HG03175 (cell line): ENCODE data around the gene TOP2A.
"Not testable (repeated sequence)": the region's sequence is repeated elsewhere in the genome, so short reads cannot be mapped to it uniquely, and the experiment has no call there.

Experiments
- ATAC-seq: cut with Tn5 transposase; IDR thresholded peaks from one replicate; pipeline ENCODE4 v1.9.1; 2021; ENCODE audit warnings: mild to moderate bottlenecking, moderate library complexity; ENCODE audit not compliant: unreplicated experiment

Gene TOP2A

DNA sequence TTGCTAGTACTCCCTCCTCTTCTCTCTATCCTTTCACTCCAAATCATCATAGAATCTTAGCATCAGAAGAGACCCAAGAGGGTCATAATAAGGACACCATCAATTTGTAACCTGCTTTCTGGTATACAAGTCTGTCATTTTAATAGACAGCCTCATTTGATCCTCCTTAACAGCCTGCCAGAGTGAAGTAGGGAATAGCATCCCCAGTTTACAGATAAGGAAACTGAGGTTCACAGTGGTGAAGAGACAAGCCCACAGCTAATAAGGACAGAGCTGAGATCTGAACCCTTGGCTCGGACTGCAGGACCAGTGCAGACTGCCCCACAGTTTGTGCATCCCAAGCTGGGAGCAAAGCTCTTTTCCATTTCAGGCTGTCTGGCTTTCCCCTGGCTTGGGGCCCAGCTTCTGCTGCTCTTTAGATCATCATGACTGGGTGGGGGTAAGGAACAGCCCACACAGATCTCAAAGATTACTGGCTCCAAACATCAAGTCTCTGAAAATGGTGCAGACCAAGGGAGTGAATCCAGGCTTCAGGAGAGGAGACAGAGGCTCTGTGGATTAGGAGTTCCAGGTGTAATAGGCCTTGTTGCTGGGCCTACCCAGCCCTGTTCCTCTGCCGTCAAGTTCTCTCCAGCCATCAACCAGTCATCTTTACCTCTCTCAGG is 15.3 kb upstream of the TOP2A start:
- no peak for ATAC-seq

DNA sequence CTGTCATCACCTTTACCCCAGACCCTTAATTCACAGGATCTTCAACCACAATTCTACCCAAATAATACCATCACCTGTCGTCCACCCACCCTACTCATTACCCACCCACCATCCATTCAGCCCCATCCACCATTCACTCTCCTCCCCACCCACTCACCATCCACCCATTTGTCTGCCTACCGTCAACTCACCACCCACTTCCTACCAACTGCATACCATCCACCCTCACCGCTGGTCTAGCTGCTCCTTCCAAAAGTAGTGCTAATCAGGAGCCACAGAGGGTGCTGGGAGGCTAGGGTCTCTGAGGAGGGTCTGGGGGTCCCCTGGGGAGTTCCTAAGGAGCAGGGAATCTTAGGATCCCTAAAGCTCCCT is 13.5 kb upstream of the TOP2A start:
- ATAC-seq: no peak

DNA sequence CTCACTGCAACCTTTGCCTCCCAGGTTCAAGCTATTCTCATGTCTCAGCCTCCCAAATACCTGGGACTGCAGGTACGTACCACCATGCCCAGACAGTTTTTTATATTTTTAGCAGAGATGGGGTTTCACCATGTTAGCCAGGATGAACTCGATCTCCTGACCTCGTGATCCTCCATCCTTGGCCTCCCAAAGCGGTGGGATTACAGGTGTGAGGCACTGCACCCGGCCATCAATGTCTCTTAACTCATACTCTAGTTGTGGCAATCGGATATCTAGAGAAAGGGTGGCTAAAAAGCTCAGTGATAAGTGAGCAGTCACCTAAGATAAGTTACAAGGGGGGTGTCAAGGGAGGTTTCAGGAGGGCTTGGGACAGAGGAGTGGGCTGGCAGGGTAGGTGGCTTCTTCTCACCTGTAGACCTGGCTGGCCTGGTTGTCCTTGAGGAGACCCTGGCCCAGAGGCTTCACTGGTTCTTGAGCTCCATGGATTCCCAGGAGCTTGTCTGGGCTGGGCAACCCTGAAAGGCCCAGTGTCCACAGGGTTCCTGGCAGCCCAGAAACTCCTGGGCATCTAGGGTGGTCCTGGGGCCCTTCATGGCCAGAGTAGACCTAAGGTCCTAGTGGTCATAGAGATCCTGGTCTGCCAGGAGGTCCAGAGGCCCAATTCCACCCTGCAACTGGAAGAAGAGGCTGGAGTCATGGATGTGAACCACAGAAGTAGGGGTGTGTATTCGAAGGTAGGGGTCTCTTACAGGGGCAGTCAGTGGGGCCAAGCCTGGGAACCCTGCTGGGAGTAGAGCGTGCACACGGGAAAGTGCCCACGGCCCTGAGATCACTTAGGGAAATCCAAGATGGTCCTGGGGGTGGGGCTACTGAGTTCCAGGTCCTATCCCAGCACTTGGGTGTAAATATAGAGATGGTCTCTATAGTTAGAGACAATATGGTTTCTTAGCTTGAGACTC is 12.9 kb upstream of the TOP2A start:
- no peak for ATAC-seq

DNA sequence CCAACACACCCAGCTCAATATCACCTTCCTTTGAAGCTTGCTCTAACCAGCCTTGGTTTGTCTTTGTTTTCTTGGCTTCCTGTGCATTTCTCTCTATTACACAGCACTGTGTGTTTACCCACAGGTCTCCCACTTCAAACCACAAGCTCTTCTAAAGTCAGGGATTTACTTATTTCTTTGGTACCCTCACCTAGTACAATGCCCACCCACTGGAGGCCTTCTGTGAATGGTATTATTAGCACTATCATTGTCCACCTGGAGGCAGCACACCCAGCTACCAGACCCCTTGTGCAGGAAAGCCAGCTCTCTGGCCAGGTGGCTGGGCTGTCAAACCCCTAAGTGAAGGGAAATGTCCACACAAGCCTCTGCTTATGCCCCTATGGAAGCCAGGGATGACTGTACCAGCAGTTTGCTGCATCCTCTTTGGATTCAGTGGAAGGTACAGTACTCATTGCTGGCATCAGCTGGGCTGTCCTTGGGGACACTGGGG is 9.4 kb upstream of the TOP2A start:
- no peak for ATAC-seq

DNA sequence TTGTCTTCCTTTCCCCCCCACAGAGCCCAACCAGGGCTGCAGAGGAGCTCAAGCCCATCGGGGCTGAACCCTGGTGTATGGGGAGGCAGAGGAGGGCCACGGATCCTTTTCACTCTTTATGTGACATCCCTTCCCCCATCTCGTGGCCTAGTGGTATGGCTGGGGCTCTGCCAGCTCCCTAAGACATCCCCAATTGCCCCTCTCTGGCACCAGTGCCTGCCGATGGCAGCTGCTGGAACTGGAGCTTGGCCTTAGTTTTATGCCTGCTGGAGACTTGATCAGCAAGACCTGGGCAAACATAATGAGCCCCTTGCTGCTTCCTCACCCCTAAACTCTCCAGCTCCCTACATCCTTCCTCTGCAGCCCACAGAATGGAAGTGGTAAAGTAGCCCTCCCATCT is 8.0 kb upstream of the TOP2A start:
- no peak for ATAC-seq

DNA sequence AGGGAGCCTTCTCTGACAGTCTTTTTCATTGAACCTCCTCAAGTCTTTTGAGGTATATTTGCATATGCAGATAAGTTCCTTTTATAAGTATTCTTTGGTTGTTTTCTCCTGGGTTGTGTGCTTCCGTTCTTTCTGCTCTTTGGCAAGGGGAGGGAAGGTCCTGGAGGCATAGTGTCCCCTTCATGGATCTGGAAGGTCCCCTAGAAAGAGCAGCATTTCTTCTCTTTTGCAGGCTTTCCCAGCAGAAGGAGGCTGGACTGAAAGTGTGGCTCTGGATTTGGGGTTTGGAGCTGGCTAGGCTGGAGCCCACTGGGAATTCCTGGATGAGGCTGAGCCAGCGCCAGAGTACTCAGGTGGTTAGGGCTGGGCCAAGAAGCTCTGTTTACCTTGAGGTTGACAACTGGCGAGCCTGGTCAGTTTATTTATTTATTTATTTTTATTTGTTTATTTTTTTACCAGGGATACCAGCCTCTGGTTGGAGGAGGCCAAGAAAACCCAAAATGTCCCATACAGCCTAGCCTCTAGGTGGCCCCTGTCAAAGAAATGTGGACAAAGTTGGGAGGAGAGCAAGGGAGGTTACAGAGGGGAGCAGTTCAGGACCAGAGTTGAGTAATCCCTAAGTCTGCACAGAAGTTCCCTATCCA is 5.4 kb upstream of the TOP2A start:
- no peak for ATAC-seq

DNA sequence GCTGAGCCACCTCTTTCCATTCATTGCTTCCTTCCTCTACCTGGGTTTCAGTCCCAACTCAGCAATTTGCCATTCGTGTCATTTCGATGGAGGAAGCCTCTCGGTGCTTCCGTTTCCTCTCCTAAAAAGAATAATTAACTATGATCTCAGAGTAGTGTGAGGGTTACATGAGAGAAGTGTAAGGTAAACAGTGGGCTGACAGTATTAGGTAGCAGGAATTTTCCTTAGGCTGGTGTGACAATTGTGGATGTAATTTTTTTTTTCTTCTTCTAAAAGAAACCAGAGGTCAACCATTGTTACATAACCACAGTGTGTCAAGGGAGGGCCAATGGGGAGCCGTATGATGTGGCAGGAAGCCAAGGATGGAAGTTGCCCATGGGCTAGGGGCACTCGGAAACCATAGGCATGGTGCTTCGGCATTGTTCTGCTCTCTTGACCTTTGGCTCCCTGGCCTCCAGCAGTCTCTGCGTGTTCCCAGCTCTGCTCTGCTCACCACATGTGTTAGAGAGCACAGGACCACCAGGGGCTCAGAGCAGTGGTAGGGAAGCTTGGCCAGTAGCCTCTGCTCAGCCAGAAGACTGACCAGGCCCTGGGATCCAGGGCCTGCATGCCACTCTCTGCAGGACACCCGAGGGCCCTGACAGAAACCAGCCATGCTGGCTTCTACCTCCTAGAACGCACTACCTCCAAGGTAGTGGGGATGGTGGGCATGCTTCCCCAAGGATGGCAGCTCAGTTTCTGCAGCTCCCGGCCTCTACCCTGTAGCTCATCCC is 2.0 kb upstream of the TOP2A start:
- ATAC-seq: no peak

DNA sequence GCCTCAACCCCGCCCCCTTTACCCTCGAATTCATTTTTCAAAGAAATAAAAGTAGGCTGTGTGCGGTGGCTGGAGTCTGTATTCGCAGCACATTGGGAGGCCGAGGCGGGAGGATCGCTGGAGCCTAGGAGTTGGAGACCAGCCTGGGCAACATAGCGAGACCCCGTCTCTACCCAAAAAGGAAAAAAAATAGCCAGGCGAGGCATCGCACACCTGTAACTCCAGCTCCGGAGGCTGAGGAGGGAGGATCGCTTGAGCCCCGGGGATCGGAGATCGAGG is 671 bp upstream of the TOP2A start:
- ATAC-seq: no peak

DNA sequence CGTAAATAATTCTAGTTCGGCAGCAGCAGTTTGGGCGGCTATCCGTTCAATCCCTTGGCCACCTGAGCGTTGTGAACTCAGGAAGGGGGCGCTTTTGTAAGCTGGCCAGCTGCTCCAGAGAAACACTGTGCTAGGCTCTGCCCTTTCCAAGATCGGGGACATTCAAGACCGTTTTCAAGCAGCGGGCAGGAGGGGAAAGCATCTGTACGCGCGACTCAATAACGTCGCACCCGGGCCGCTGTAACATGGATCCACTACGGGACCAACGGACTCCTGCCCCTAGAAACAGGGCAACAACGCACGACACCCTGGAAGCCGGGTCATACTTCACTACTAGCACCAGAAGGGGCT is 463 bp downstream of the TOP2A start:
- ATAC-seq: peak; percentile 4

DNA sequence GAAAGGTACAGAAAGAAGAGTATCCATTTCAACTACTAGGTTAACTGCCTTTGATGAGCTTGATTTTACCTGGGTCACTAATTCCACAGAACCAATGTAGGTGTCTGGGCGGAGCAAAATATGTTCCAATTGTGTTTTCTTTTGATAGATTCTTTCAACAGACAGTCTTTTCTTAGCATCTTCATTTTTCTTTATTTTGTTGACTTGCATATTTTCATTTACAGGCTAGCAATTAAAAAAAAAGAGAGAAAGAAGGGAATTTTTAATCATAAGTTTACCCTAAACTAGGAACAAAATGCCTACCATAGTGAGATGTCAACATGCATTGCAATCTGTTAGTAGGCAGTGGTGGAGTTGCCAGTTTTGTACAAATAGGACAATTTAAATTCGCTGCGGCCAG is 1.0 kb downstream of the TOP2A start:
- ATAC-seq: no peak

DNA sequence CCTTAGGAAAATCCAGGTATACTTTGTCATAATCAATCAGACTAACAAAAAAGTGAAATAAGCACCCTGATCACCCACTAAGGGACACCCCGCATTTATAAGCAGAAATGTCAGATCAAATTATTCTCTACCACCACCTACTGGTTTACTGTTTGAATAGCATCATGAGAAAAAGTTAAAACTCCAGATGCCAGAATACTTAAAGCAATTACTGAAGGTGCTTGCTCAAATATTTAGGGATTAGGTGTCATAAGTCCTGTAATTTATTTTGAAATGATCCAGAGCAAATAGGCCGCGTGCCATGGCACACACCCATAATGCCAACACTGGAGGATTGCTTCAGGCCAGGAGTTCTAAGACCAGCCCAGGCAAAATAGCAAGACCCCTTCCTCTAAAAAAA is 2.3 kb downstream of the TOP2A start:
- ATAC-seq: no peak

DNA sequence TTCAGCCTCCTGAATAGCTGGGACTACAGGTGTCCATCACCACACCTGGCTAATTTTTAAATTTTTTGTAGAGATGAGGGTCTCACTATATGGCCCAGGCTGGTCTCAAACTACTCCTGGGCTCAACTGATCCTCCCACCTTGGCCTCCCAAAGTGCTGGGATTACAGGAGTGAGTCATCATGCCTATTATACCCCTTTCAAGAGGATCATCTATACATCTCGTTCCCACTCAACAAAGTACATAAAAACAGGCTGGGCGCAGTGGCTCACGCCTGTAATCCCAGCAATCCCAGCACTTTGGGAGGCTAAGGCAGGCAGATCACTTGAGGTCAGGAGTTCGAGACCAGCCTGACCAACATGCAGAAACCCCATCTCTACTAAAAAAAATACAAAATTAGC is 3.4 kb downstream of the TOP2A start:
- ATAC-seq: not testable (repeated sequence)

DNA sequence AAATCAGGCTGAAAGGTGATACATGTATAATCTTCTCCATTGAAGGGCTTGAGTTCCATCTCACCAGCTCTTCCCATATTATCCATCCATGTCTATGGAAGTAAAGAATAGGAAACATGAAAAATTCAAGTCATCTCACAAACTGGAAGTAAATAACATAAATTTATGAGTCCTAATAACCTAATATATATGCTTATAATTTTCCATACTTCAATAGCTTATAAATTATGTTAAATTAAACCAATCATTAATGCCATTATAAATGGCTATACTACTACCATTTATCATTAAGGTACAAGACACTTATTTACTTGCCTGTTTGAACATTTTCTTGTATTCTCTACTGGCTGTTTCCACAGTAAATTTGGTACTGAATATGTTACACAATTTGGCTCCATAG is 4.8 kb downstream of the TOP2A start:
- ATAC-seq: no peak

DNA sequence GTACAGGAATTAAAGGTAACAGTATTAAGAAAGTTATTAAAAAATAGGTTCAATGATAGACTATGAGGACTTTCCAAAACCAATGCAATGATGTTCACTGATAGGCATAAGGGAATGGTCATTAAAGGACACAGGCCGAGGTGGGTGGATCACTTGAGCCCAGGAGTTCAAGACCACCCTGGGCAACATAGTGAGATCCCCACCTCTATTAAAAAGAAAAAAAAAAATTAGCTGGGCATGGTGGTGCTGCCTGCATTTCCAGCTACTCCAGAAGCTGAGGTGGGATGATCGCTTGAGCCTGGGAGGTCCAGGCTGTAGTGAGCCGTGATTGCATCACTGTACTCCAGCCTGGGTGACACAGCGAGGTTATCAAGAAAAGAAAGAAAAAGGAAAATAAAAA is 5.9 kb downstream of the TOP2A start:
- ATAC-seq: no peak

DNA sequence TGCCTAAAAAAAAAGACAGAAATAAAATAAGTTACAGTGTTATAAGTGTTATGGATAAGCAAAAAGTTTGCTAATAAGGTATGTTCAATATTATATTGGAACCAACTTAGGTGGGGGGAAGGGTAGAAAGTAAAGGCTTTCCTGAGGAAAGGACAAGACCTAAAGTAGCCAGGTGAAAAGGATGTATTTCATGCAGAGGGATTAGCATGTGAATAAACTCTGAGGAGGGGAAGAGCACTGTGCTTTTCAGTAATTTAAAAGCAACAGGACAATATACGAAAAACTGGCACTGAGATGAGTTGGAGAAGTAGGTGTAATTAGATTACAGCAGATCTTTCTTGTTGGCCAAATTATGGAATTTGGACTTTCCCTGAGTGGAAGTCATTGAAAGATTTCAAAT is 7.6 kb downstream of the TOP2A start:
- ATAC-seq: no peak

DNA sequence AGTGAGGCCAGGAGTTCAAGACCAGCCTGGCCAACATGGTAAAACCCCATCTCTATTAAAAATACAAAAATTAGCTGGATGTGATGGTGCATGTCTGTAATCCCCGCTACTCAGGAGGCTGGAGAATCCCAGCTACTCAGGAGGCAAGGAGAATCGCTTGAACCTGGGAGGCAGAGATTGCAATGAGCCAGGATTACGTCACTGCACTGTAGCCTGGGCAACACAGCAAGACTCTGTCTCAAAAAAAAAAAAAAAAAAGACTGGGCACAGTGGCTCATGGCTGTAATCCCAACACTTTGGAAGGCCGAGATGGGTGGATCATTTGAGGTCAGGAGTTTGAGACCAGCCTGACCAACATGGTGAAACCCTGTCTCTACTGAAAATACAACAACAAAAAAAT is 8.2 kb downstream of the TOP2A start:
- ATAC-seq: not testable (repeated sequence)

DNA sequence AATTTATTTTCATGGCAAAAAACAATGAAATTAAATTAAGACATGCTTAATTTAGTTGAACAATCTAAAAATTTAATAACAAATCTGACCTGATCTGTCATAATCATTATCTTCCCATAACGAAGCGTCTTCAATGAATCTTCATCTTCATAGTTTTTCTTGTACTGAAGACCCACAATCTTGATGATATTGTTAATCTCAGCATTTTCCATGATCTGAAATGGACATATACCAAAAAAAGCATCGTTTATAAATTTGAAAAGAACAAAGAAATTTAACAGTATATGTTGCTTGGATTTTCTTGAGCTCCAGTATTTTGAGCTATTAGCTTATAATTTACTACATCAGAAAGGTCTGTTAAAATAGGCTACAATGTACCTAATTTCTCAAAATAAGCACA is 10.2 kb downstream of the TOP2A start:
- no peak for ATAC-seq

DNA sequence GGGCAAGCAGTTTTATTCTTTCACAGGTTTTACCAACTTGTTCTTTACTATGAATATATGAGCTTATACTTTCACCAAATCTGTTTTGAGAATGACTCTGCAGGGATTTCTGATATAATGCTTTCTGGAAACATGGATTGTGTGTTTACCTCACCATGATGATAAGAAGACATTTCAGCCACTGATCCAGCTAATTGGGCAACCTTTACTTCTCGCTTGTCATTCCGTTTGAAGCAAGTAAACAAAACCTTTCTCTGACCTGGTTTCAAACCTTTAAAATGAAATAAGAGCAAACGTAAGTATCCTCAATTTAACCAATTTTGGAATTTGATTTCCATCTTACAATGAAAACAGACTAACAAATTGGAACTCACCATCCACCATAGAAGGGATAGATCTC is 13.7 kb downstream of the TOP2A start:
- ATAC-seq: no peak

DNA sequence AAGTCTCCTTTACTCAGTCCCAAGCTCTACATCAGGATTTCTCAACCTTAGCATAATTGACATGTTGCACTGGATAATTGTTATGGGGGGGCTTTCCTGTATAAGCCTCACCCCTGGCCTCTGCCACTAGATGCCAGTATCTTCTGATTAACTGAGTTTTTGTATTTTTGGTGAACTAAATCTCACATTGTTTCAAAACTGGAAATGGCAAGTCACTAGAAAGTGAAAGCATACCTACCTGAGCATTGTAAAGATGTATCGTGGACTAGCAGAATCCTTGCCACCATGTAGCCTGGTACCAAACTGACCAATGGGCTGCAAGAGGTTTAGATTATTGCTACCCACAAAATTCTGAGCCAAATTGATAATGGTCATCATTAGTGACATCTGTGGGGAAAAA is 15.0 kb downstream of the TOP2A start:
- ATAC-seq: no peak

DNA sequence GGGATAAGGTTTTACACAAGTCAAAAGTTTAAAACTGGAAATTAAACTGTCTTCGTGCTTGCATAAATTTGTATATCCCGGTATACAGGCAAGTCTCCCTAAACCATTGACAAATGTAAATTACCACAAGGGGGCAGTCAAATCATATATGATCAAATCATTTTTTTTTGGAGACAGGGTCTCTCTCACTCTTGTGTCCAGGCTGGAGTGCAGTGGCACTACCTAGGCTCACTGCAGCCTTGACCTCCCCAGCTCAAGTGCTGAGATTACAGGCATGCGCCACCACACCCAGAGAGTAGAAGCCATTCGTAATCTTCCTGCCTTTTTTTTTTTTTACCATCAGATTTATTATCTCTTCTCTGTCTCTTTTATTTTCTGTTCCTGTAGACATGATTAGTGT is 18.5 kb downstream of the TOP2A start:
- no peak for ATAC-seq

DNA sequence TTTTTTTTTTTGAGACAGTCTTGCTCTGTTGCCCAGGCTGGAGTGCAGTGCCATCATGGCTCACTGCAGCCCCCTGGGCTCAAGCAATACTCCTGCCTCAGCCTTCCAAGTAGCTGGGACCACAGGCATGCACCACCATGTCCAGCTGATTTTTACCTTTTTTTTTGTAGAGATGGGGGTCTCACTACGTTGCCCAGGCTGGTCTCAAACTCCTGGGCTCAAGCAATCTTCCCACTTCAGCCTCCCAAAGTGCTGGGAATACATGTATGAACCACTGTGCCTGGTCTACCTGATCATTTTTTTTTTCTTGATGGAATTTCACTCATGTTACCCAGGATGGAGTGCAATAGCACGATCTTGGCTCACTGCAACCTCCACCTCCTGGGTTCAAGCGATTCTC is 31.1 kb downstream of the TOP2A start:
- not testable (repeated sequence) for ATAC-seq
